ENCODE results near the gene WWOX. TPM values are rescaled to one million over a fixed set of nuclear protein-coding genes. Genes with fewer than 3 reads are reported as not detected.
"Not testable (repeated sequence)": the region's sequence is repeated elsewhere in the genome, so short reads cannot be mapped to it uniquely, and the experiment has no call there.

The WWOX gene
- total RNA-seq, 1 experiment from 2014 or later = 13.0 TPM

DNA sequence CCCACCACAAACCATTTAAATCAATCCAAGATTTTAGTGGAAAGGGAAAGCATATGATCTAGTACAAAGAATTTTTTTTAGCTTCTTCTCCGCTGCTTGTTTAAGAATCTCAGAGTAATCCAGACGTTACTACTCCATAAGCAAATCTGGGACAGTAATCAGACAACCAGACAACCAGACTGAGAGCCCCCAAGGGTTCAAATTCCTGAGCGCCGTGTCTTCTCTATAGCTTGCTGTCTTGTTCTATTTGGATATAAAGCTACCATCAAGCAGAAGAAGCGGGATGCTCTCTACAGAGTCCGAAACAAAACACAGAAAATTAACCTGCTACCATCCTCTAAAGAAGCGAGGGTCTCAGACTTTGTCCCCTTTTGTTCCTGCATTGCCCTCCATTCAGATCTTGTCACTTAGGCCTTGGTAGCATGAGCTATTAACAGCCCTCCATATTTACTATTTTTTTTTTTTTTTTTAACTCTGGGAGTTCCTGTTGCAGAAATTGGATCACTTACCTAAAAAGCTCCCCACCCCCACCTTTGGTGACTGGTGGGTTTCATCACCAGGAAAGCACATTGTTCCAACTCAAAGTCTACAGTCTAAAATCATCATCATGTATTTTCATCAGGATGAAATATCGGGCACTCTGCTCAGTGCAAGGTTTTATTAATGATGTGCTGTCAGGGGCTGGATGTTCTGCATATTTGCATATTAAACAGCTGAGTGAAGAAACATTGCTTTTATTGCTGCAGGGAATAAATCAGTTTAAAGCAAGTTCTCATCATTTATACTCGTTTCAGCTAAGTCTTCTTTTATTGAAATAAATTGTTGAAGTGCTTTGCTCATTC is 576.7 kb downstream of the WWOX start:
- DNase-seq (ENCODE audit: low read depth) = no peak

DNA sequence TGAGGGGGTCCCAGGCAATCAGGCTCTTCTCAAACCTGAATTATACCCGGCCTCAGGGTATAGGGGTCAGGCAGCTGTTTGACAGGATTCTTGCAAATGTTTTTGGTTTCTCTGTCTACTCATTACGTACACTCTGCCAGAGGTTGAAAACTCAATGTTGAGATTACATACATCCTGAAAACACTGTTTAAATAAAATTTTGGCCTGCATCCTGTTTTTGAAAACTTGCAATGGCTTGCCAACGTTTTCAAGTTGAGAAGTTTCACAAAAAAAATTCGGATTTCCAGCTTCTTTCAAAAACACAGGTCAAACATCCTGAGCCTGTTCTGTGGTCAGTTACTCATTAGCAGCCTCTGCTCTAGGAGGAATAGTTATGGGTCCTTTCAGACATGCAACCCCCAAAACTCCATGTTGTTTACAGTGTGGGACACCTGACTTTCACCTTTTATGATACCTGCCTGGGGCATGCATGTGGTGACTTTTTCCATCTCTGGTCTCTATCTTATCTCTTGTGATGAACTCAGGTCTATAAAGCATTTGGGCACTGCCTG is 577.8 kb downstream of the WWOX start:
- no peak for DNase-seq (ENCODE audit: low read depth)

DNA sequence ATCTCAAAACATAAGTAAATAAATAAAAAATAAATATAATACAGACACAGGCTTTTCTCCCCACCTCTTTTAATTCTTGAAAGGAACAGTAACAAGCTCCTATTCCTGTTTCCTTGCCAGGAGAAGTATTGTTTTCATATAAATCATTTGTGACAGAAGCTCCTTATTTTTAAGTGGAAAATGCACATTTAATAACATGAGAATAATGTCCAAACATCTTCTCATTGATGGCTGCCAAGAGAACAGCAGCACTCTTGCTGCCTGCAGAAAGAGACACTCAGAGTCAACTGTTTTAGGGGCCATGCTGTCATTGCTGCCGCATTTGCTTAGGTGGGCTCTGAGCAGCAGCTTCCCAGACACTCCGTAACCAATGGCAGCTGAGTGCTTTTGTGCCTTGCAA is 580.1 kb downstream of the WWOX start:
- no peak for DNase-seq (ENCODE audit: low read depth)

DNA sequence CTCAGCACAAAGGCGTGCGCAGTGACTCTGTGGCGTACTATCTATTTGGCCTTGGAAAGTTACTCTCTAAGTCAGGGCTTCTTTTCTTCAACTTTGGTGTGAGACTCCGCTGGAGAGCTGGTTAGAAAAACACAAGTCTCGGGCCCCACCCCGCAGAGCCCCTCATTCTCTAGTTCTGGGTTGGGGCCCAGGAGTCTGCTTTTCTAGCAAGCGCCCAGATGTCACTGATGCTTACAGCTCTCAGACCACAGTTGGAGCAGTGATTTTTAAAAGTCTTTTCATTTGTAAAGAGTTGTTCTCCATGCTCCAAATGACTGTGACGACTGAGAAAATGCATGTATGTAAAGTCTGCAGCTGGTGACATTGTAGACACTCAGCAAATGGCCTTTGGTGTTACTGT is 582.3 kb downstream of the WWOX start:
- no peak for DNase-seq (ENCODE audit: low read depth)

DNA sequence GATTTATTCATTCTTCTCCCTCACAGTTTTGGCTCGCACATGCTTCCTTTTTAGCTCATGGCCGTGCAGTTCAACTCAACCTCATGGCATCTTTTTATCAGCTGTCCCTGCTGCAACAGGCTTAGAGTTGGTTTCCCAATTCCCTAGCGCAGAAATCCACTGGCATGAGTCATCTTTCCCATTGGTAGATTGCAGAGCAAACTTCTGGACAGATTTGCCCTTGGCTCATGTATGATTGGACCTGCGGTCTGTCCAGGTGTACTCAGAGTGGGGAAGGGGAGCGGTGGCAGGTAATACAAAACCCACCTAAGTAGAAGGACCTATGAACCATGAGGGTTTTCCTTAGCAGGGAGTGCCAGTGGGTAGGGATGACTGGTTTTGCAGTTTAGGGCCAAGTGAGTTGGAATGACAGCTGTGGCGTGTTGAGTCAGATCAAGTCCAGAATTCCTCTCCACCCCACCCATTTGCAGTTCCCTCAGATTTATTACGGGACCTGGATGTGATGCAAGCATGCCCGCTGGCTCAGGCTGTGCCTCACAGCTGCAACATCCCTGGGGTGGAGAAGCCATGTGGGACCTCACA is 584.7 kb downstream of the WWOX start:
- peak; percentile 98 for DNase-seq (ENCODE audit: low read depth)

DNA sequence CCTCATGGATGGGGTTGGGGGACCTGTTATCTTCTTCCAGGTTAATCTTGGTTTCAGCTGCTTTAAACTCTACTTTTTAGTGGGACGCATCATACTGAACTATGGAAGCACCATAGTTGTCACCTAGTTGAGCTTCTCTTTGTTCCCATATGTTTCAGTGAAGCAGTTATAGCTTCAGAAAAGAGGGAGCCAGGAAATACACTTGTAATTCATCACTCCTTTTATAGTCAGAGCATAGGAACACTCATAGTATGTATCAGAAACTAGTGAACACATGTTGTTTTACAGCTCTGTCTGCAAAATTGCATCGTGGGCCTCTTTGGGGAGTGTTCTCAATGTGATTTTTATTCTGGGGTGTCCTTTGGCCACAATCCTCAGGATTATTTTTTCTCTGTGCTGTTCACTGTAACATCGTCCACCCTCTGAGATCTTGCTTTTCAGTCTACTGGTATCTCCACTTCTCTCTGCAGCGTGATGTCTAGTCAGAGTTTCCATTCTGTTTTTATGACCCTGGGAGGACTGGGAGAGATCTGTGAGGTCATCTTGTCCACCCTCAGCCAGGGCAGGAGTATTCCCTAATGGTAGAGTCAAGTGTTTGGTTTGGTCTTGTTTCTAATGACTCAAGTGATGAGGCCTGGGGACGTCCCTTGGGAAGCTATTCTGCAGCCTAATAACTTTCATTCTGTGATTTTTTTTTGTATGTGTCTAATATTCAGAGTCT is 585.4 kb downstream of the WWOX start:
- DNase-seq (ENCODE audit: low read depth) = peak; percentile 83

DNA sequence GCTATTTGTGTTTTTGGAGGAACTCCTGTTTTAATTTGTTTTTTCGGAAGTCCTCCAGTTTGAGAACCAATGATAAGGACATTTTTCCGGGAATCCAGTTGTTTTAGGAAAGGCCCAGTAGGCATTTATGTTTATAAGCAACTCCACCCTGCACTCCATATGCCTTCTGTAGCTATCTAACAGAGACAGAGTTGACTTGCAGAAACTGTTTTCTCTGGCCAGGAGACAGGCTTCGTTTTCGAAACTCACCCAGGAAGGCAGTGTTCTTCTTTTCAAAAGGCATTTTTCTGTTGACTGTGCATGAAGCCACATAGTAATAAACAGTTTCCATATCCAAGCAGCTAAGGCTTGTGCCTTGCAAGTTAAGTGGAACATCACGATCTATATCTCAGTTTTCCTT is 587.1 kb downstream of the WWOX start:
- no peak for DNase-seq (ENCODE audit: low read depth)

DNA sequence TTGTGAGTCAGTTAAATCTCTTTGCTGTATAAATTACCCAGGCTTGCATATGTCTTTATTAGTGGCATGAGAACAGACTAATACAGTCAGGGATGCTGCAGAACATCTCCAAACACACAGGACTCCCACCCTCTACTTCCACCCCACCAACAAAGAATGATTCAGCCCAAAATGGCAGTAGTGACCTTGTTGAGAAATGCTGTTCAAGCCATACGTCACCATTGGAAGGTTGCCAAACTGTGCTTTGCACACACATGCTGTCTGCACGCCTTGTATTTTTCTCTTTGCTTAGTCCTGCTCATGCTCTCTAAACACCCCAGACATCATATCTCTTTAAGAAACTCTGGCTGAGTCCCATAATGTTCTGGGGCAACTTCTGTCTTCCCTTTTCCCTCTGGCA is 589.6 kb downstream of the WWOX start:
- no peak for DNase-seq (ENCODE audit: low read depth)

DNA sequence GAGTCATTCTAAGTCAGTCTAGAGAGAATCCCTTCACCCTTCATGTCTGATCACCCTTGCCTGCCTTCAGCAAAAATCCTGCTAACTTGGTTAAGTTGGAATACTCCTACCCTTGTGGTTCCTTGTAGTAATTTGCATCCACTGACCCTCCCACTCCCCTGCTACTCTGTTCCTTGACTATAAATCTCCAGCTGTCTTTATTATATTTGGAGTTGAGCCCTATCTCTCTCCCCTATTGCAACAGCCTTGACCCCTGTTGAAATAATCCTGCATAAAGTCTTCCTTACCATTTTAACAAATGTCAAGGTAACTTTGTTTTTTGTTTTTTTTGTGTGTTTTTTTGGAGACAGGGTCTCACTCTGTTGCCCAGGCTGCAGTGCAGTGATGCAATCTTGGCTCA is 590.1 kb downstream of the WWOX start:
- no peak for DNase-seq (ENCODE audit: low read depth)

DNA sequence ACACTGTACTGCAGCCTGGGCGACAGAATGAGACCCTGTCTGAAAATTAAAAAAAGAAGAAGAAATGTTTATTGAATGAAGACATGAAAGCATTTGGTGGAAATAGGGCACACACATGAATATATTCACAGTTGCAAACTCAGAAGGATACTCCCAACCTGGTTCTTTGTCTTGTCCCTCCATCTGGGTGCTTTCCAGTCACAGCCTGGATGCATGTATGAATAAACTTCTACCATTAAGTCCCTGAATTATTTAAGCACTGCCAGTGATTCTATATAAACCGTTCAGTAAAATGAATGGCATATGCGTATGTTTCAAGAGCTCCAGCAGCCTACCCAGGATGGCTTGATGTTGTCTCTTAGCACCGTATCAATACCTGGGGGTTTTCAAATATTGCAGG is 591.1 kb downstream of the WWOX start:
- DNase-seq (ENCODE audit: low read depth) = no peak

DNA sequence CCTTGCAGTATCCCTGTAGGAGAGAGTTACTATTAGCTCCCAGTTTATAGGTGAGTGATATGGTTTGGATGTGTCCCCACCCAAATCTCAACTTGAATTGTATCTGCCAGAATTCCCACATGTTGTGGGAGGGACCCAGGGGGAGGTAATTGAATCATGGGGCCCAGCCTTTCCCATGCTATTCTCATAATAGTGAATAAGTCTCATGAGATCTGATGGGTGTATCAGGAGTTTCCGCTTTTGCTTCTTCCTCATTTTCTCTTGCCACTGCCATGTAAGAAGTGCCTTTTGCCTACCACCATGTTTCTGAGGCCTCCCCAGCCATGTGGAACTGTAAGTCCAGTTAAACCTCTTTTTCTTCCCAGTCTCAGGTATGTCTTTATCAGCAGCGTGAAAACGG is 592.3 kb downstream of the WWOX start:
- not testable (repeated sequence) for DNase-seq (ENCODE audit: low read depth)

DNA sequence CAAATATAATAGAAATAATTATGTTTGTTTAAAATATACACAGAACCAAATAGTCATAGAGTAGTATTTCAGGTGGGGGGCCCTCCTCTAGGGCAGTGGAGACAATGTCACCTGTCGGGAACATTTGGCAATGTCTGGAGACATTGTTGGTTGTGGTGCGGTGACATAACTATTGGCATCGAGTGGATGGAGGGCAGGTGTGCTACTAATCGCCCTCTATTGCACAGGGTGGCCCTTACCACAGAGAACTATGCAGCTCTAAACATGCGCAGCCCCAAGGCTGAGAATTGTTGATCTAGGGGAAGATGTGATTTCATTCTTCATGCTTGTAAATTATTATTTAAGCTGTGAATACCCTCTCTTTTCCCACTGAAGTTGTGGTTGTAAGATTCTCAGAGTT is 594.0 kb downstream of the WWOX start:
- DNase-seq (ENCODE audit: low read depth) = no peak

DNA sequence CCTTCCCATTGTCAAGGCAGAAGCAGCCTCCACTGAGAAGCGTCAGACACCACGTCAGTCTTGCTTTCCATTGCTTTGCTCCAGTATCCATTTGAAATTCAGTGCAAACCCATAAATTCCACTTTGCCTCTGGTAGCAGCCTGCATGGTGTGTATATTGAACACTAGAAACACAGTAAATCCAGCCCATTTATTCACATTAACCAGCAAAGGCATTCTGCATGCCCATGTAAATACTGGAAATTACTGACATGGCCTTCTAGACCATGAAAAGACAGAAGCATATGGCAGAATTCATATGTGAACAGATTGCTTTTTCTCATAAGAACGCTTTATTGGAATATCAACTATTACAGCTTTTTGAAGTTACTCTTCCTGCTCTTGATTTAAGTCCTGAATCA is 595.0 kb downstream of the WWOX start:
- DNase-seq (ENCODE audit: low read depth) = no peak

DNA sequence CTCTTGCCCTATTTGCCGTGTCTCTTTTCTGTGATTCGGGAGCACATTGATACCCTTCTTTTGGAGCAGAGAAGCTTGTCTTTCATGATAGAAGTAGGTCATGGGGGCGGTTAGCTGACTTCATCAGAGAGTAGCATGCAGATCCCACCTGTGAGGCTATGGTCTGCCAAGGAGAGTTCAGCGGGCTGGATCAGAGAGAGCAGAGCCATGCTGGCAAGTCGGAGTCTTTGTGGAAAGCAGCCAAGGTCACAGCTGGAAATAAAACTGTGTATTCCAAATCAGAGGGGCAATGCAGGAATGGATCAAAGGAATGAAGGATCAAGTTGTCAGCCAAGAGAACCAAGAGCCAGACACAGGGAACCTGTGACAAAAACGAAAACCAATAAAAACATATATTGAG is 595.9 kb downstream of the WWOX start:
- no peak for DNase-seq (ENCODE audit: low read depth)

DNA sequence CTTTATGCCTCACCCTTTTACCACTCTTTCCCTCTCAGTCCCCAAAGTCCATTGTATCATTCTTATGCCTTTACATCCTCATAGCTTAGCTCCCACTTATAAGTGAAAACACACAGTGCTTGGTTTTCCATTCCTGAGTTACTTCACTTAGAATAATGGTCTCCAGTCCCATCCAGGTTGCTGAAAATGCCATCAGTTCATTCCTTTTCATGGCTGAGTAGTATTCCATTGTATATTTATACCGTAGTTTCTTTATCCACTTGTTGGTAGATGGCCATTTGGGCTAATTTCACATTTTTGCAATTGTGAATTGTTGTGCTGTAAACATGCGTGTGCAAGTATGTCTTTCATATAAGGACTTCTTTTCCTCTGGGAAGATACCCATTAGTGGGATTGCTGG is 597.3 kb downstream of the WWOX start:
- no peak for DNase-seq (ENCODE audit: low read depth)

DNA sequence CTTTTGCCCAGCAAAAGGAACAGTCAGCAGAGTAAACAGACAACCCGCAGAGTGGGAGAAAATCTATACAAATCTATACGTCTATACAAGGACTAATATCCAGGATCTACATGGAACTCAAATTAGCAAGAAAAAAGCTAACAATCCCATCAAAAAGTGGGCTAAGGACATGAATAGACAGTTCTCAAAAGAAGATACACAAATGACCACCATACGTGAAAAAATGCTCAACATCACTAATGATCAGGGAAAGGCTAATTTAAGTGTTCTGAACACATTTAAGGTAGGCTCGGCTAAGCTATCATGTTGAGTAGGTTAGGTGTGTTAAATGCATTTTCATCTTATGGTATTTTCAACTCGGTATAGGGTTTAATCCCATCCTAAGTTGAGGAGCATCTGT is 598.0 kb downstream of the WWOX start:
- DNase-seq (ENCODE audit: low read depth) = no peak

DNA sequence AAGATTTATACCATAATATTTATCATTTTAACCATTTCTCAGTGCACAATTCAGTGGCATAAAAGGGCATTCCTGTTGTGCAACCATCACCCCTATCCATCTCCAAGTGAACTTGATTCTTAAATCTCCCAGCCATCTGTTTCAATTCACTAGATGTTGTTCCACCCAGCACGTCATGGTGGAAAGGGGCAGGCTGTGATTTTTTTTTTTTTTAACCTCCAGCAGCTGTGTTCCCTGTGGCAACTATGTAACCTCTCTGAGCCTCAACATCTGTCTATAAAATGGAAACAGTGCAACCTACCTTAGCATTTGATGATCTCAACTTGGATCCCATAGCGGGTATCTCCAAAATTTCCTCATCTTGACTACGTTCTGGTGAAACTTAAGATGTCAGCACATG is 604.5 kb downstream of the WWOX start:
- peak; percentile 37 for DNase-seq (ENCODE audit: low read depth)

DNA sequence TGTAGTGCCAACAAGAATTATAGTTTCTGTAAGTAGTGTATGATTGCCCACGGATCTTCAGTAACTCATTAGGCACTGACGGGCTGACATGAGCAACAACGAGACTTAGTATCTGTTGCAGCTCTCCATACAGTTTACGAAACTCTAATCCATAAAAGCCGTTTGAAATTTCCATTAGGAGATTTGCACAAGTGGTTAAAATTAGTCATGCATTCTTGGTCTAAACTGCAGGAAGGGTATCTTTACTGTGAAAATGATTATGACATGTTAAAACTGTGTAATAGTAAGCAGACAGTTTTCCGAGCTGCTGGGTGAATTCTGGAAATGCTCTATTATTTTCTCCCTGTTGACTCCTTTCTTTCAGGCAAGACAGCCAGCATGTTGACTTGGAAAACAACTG is 605.0 kb downstream of the WWOX start:
- DNase-seq (ENCODE audit: low read depth) = peak; percentile 25

DNA sequence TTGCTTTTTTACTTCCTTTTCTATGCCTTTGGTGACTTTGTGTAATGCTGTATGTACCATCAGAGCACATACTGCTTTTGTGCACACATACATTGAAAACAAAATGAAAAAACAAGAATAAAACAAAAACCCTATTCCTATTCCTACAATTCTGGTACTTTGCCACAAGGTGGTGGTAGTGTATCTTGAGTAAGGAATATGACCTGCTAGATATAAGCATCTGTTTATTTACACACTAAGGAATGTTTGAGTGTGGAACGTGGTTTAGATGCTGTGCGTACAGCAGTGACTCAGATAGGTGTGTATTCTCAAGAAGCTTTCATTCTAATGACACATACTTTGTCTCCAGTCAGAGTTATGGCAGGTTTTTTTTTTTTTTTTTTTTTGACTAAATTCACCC is 606.2 kb downstream of the WWOX start:
- peak; percentile 24 for DNase-seq (ENCODE audit: low read depth)

DNA sequence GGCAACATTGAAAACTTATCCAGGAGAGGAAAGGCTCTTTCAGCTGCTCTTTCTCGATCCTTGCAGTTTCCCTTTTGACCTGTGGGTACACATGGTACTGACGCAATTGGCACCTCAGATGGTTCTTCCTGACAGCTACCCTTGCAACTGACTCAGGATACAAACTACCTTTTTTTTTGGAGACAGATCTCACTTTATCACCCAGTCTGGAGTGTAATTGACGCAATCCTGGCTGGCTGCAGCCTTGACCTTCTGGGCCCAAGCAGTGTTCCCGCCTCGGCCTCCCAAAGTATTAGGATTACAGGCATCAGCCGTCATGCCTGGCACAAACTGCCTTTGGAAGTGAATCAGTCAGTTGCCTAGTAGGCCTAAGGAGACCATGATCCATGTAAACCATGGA is 607.2 kb downstream of the WWOX start:
- DNase-seq (ENCODE audit: low read depth) = no peak

DNA sequence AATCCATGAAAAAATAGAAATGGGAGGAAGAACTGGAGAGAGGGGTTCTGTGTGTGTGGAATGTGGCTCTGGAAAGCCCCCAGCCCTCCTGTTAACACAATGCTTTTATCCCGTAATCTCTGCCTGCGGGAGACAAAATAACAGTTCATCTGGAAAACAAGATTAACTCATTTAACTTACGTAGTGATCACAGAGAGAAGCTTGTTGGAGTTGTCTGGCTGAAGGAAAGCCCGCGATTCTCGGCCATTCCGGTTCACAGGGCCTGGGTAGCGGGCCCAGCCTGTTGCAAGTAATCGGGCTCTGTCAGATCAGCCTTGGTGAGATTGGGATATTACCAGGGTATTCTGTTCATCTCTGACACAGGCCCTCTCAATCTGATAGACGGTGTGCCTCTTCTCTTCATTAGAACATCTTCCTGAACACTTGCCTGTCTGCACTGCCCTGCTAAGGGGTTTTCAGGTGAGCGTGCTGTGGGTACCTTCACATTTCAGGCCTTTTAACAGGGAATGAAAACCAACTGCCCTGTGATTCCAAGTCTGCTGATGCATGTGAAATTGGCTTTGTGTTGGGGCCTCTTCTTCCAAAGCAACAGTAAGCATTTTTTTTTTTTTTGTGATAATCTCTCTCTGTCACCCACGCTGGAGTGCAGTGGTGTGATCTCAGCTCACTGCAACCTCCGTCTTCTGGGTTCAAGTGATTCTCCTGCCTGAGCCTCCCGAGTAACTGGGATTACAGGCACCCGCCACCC is 609.9 kb downstream of the WWOX start:
- DNase-seq (ENCODE audit: low read depth) = no peak

DNA sequence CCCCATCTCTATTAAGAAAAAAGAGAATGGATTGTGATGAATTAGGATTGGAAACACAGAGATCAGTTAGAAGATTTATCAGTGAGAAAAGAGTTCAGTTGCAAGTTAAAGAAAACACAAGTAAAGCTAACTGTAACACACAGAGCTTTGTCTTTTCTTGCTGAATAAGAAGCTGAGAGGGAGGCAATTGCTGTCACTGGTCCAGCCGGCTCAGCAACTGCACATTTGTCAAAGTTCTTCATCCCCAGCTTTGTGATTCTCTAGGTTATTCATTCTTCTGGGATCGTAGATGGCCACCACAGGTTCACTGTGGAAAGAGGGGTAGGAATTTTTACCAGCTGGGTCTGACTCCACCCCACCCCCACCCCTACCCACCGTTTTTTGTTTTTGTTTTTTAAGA is 615.7 kb downstream of the WWOX start:
- no peak for DNase-seq (ENCODE audit: low read depth)

All from LHCN-M2 (cell line).